ENCODE measurements around the gene SAPCD2.

DNA sequence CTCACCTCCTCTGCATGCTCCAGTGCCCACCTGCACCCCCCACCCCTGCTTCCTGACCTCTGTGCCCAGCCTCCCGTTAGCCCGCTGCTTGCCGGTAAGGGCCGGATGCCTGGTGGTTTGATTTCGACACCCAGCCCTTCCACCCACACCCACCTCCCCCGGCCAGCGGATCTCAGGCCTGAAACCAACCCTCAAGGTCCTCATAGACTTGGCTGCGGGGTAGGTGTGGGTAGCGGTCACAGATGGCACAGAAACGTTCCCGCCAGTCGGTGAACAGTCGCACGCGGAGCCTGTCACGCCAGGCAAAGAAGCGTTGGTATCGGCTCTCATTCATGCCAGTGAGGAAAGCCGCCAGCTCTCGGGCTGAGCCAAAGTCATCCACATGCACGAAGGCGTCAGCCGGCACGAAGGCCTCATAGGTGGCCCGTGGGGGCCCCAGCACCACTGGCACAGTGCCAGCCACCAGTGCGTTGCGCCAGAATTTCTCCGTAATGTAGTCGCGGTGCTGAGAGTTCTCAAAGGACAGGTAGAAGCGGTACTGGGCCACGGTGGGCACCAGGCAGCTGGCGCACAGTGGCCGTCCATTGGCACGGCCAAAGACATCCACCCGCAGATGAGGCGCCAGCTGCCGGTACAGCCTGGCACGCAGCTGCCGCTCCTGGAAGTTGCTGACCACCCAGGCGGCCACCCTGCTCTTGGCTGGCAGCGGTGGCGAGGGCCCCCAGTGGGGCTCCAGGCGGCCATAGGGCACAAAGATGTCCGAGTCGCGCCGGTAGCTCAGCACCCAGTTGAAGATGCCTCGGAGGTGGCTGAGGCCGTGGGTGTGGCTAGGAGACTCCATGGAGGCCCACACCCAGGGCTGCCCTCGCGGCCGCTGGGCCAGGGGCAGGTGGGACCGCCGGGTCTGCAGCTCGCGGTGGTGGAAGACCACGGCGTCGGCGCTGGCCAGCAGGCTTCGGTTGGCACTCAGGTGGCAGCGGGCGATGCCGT, 39.5 kb downstream of the SAPCD2 start:
- TF ChIP-seq, protein P1, sequence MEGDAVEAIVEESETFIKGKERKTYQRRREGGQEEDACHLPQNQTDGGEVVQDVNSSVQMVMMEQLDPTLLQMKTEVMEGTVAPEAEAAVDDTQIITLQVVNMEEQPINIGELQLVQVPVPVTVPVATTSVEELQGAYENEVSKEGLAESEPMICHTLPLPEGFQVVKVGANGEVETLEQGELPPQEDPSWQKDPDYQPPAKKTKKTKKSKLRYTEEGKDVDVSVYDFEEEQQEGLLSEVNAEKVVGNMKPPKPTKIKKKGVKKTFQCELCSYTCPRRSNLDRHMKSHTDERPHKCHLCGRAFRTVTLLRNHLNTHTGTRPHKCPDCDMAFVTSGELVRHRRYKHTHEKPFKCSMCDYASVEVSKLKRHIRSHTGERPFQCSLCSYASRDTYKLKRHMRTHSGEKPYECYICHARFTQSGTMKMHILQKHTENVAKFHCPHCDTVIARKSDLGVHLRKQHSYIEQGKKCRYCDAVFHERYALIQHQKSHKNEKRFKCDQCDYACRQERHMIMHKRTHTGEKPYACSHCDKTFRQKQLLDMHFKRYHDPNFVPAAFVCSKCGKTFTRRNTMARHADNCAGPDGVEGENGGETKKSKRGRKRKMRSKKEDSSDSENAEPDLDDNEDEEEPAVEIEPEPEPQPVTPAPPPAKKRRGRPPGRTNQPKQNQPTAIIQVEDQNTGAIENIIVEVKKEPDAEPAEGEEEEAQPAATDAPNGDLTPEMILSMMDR (IDR thresholded peaks at IDR 0.05 in 4 of 5, conservative IDR thresholded peaks at IDR 0.05 in 1 of 5), result no peak
- TF ChIP-seq POLR2A (IDR thresholded peaks at IDR 0.05), result no peak

All from gastrocnemius medialis (tissue), 4 donors.